GM23338 (cell line): ENCODE data around the gene STAB2. TPM values are rescaled to one million over a fixed set of nuclear protein-coding genes. Genes with fewer than 3 reads are reported as not detected.

Experiments used
- ATAC-seq: fragments of 200-7000 bp; cut with Tn5 transposase; 3 replicates; pipeline ENCODE4 v1.9.1; 2020
- DNase-seq: peaks from one replicate; pipeline ENCODE4 v3.0.0-alpha.2; 2015; ENCODE audit warnings: low spot score
- H2AFZ ChIP-seq: fragments of 200-600 bp; sonication (generic); 2 replicates; pipeline ENCODE4 v1.8.0; 2016; ENCODE audit warnings: antibody characterized with exemption, mild to moderate bottlenecking, moderate library complexity
- H3F3A ChIP-seq: fragments of 200-600 bp; sonication (generic); replicated peaks from 2 replicates; pipeline ENCODE4 v1.8.0; 2017; ENCODE audit warnings: antibody characterized with exemption, mixed run types, low read depth
- H3K27ac ChIP-seq: fragments of 200-600 bp; sonication (generic); 2 replicates; pipeline ENCODE4 v1.6.1; 2016; ENCODE audit warnings: low read depth
- H3K27me3 ChIP-seq: fragments of 200-600 bp; sonication (generic); 2 replicates; pipeline ENCODE4 v1.8.0; 2016; ENCODE audit warnings: mild to moderate bottlenecking, mixed run types, moderate library complexity; ENCODE audit not compliant: insufficient read depth
- H3K36me3 ChIP-seq: fragments of 200-600 bp; sonication (generic); 2 replicates; pipeline ENCODE4 v1.8.0; 2016; ENCODE audit warnings: mild to moderate bottlenecking; ENCODE audit not compliant: insufficient read depth
- H3K4me1 ChIP-seq: fragments of 200-600 bp; sonication (generic); 2 replicates; pipeline ENCODE4 v1.8.0; 2016; ENCODE audit warnings: mild to moderate bottlenecking, moderate library complexity; ENCODE audit not compliant: insufficient read depth
- H3K4me2 ChIP-seq: fragments of 200-600 bp; sonication (generic); 2 replicates; pipeline ENCODE4 v1.7.1; 2017; ENCODE audit warnings: mixed run types
- H3K4me3 ChIP-seq: fragments of 200-600 bp; sonication (generic); 2 replicates; pipeline ENCODE4 v1.6.1; 2016; ENCODE audit warnings: mixed run types
- H3K79me2 ChIP-seq: fragments of 200-600 bp; sonication (generic); replicated peaks from 2 replicates; pipeline ENCODE4 v1.8.0; 2017; ENCODE audit warnings: mild to moderate bottlenecking; ENCODE audit not compliant: insufficient read depth
- H3K9me2 ChIP-seq: fragments of 200-600 bp; sonication (generic); 2 replicates; pipeline ENCODE4 v1.8.0; 2017; ENCODE audit not compliant: insufficient read depth
- H4K20me1 ChIP-seq: fragments of 200-600 bp; sonication (generic); replicated peaks from 2 replicates; pipeline ENCODE4 v1.8.0; 2017; ENCODE audit warnings: mild to moderate bottlenecking; ENCODE audit not compliant: insufficient read depth
- H3K27ac Mint-ChIP-seq: 2 replicates; pipeline ENCODE4 v1.8.0; 2020; ENCODE audit warnings: inconsistent platforms, mild to moderate bottlenecking, moderate library complexity, mixed read lengths
- H3K27me3 Mint-ChIP-seq: 3 replicates; pipeline ENCODE4 v1.8.0; 2022; ENCODE audit warnings: low read depth, mild to moderate bottlenecking, moderate library complexity, mixed read lengths, inconsistent platforms; ENCODE audit not compliant: insufficient read depth, poor library complexity
- H3K36me3 Mint-ChIP-seq: 3 replicates; pipeline ENCODE4 v1.8.0; 2021; ENCODE audit warnings: low read depth, mild to moderate bottlenecking, inconsistent platforms, moderate library complexity, mixed read lengths
- H3K4me1 Mint-ChIP-seq: 3 replicates; pipeline ENCODE4 v1.8.0; 2020; ENCODE audit warnings: mild to moderate bottlenecking, inconsistent platforms, mixed read lengths
- H3K4me3 Mint-ChIP-seq: 3 replicates; pipeline ENCODE4 v1.8.0; 2021; ENCODE audit warnings: moderate library complexity, mild to moderate bottlenecking, inconsistent platforms, mixed read lengths
- H3K9me3 Mint-ChIP-seq: 3 replicates; pipeline ENCODE4 v1.8.0; 2020; ENCODE audit warnings: moderate library complexity, mild to moderate bottlenecking, inconsistent platforms, mixed read lengths
- CREB1 ChIP-seq: fragments of 250-450 bp; sonication (Bioruptor Pico); IDR thresholded peaks from 2 replicates; pipeline ENCODE4 v1.5.0; 2020; ENCODE audit warnings: low read depth, mild to moderate bottlenecking, moderate library complexity
- EZH2 ChIP-seq: fragments of 200-600 bp; sonication (generic); IDR thresholded peaks from one replicate; pipeline ENCODE4 v1.8.0; 2017; ENCODE audit warnings: antibody characterized with exemption, mild to moderate bottlenecking, low read depth; ENCODE audit not compliant: unreplicated experiment
- JUNB ChIP-seq: IDR thresholded peaks from one replicate; pipeline ENCODE4 v1.6.1; 2016; ENCODE audit warnings: antibody characterized with exemption; ENCODE audit not compliant: unreplicated experiment
- NANOG ChIP-seq: IDR thresholded peaks from 2 replicates; pipeline ENCODE4 v1.6.1; 2016; ENCODE audit warnings: antibody characterized with exemption, borderline replicate concordance
- POLR2AphosphoS5 ChIP-seq: IDR thresholded peaks from 2 replicates; pipeline ENCODE4 v1.6.1; 2016; ENCODE audit warnings: antibody characterized with exemption, low read depth
- STAT1 ChIP-seq: IDR thresholded peaks from one replicate; pipeline ENCODE4 v1.6.1; 2016; ENCODE audit warnings: antibody characterized with exemption; ENCODE audit not compliant: unreplicated experiment
- ZNF114 ChIP-seq: fragments of 250-450 bp; sonication (Bioruptor Pico); IDR thresholded peaks from 2 replicates; pipeline ENCODE4 v1.5.0; 2020; ENCODE audit warnings: mild to moderate bottlenecking, moderate library complexity
- ZNF462 ChIP-seq: fragments of 250-450 bp; sonication (Bioruptor Pico); IDR thresholded peaks from 2 replicates; pipeline ENCODE4 v1.5.0; 2020; ENCODE audit warnings: mild to moderate bottlenecking, moderate library complexity
- polyA plus RNA-seq: library from polyadenylated mRNA; unstranded; fragments of >200 nt; fragmentation: Nextera tagmentation; extraction: Ambion mirVana; gene quantifications from 2 replicates; pipeline ENCODE4 v1.2.1, GENCODE V29; 2016
- total RNA-seq: library from RNA; depleted of rRNA; stranded (reverse); fragments of >200 nt; shearing (Covaris generic); gene quantifications from 2 replicates; pipeline ENCODE4 v1.2.3, GENCODE V29; 2014
- TF ChIP-seq, protein P1 (sequence below): IDR thresholded peaks from 2 replicates; pipeline ENCODE4 v1.6.1; 2016; ENCODE audit warnings: antibody characterized with exemption

STAB2 gene
- total and polyA plus RNA-seq, 2 experiments from 2014 or later = 0.14 TPM; not detected in 1

GRCh38 chr12:103697971-103698751, 111.1 kb downstream of the STAB2 start:
- Histone ChIP-seq H3K79me2 (no peaks in the 10 kb centered on the region), H4K20me1 (no peaks in the 10 kb centered on the region), H3K36me3 (no peaks in the 10 kb centered on the region), H3F3A (no peaks in the 10 kb centered on the region), H2AFZ (no peak overlapping the region), H3K4me1 (no peaks in the 10 kb centered on the region), H3K27ac (no peak overlapping the region), H3K9me2 (no peaks in the 10 kb centered on the region), H3K4me3 (no peak overlapping the region), H3K27me3 (no peaks in the 10 kb centered on the region), H3K4me2 (no peak overlapping the region)
- Mint-ChIP-seq H3K27me3 (no peaks in the 10 kb centered on the region), H3K9me3 (no peaks in the 10 kb centered on the region), H3K4me1 (no peaks in the 10 kb centered on the region), H3K27ac (no peak overlapping the region), H3K4me3 (no peak overlapping the region), H3K36me3 (no peaks in the 10 kb centered on the region)
- DNase-seq = no peak
- TF ChIP-seq CREB1 (CRISPR knock-in tag) (no peak), EZH2 (no peak), ZNF114 (CRISPR knock-in tag) (no peak), POLR2AphosphoS5 (no peak), NANOG (no peak)
- TF ChIP-seq, protein P1, sequence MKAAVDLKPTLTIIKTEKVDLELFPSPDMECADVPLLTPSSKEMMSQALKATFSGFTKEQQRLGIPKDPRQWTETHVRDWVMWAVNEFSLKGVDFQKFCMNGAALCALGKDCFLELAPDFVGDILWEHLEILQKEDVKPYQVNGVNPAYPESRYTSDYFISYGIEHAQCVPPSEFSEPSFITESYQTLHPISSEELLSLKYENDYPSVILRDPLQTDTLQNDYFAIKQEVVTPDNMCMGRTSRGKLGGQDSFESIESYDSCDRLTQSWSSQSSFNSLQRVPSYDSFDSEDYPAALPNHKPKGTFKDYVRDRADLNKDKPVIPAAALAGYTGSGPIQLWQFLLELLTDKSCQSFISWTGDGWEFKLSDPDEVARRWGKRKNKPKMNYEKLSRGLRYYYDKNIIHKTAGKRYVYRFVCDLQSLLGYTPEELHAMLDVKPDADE = no peak
- no peak for ATAC-seq

GRCh38 chr12:103698752-103699560, 111.9 kb downstream of the STAB2 start:
- H3K27me3 ChIP-seq = no peaks in the 10 kb centered on the region
- Mint-ChIP-seq H3K9me3 (no peaks in the 10 kb centered on the region), H3K4me1 (no peaks in the 10 kb centered on the region), H3K27ac (no peak overlapping the region), H3K36me3 (no peaks in the 10 kb centered on the region), H3K27me3 (no peaks in the 10 kb centered on the region), H3K4me3 (no peak overlapping the region)
- no peaks in the 10 kb centered on the region for H4K20me1 ChIP-seq
- H3K36me3 ChIP-seq = no peaks in the 10 kb centered on the region
- H3K27ac ChIP-seq = no peak overlapping the region
- no peaks in the 10 kb centered on the region for H3F3A ChIP-seq
- no peaks in the 10 kb centered on the region for H3K9me2 ChIP-seq
- no peak overlapping the region for H2AFZ ChIP-seq
- H3K79me2 ChIP-seq = no peaks in the 10 kb centered on the region
- H3K4me2 ChIP-seq = no peak overlapping the region
- H3K4me3 ChIP-seq = no peak overlapping the region
- DNase-seq (no peak), ATAC-seq (no peak)
- no peaks in the 10 kb centered on the region for H3K4me1 ChIP-seq
- TF ChIP-seq STAT1 (no peak), ZNF462 (no peak), NANOG (no peak), EZH2 (no peak), JUNB (no peak)
